HepG2 (cell line): ENCODE data around the gene UTS2R. TPM values are rescaled to one million over a fixed set of nuclear protein-coding genes. Genes with fewer than 3 reads are reported as not detected.
A peak's percentile ranks its signal among the peaks of the same experiment; 100 is the strongest.

Experiments used
- AHR ChIP-seq: IDR thresholded peaks from 2 replicates; pipeline ENCODE4 v1.6.1; 2018; ENCODE audit warnings: missing genetic modification reagents, missing compliant biosample characterization
- FOXA3 ChIP-seq: IDR thresholded peaks from 2 replicates; pipeline ENCODE4 v1.6.1; 2016; ENCODE audit warnings: missing genetic modification reagents, missing compliant biosample characterization
- FOXO1 ChIP-seq: sonication (generic); formaldehyde crosslinking; IDR thresholded peaks from 2 replicates; pipeline ENCODE4 v1.4.0; 2020; ENCODE audit warnings: missing genetic modification reagents
- JARID2 ChIP-seq: sonication (generic); formaldehyde crosslinking; IDR thresholded peaks from 2 replicates; pipeline ENCODE4 v1.8.1; 2023; ENCODE audit warnings: missing genetic modification reagents, inconsistent platforms; ENCODE audit not compliant: insufficient replicate concordance
- KLF11 ChIP-seq: IDR thresholded peaks from 2 replicates; pipeline ENCODE4 v1.6.1; 2016; ENCODE audit warnings: missing compliant biosample characterization
- KLF13 ChIP-seq: sonication (generic); formaldehyde crosslinking; IDR thresholded peaks from 2 replicates; pipeline ENCODE4 v1.4.0; 2020; ENCODE audit warnings: mild to moderate bottlenecking, missing genetic modification reagents
- MAZ ChIP-seq, 2 experiments: sonication (generic) in 1 of 2; formaldehyde crosslinking in 1 of 2; IDR thresholded peaks; 2 replicates each; pipeline versions ENCODE4 v1.5.0 to v1.6.1; 2012 to 2020; ENCODE audit warnings: low read depth in 2 of 2, mild to moderate bottlenecking in 2 of 2, borderline replicate concordance in 1 of 2, improper control_type of control experiment in 1 of 2, low read length in 1 of 2, missing genetic modification reagents in 1 of 2, moderate library complexity in 1 of 2
- MLLT10 ChIP-seq: sonication (generic); formaldehyde crosslinking; IDR thresholded peaks from 2 replicates; pipeline ENCODE4 v1.4.0; 2020; ENCODE audit warnings: missing genetic modification reagents
- MTA3 ChIP-seq: sonication (generic); formaldehyde crosslinking; IDR thresholded peaks from 2 replicates; pipeline ENCODE4 v1.4.0; 2020; ENCODE audit warnings: missing genetic modification reagents
- NCOA2 ChIP-seq: sonication (generic); formaldehyde crosslinking; IDR thresholded peaks from 2 replicates; pipeline ENCODE4 v1.8.0; 2022; ENCODE audit warnings: inconsistent platforms
- NPAS2 ChIP-seq: sonication (generic); formaldehyde crosslinking; IDR thresholded peaks from 2 replicates; pipeline ENCODE4 v1.8.0; 2022; ENCODE audit warnings: mild to moderate bottlenecking, missing genetic modification reagents, borderline replicate concordance
- NR3C1 ChIP-seq: sonication (generic); formaldehyde crosslinking; IDR thresholded peaks from 2 replicates; pipeline ENCODE4 v1.4.0; 2020; ENCODE audit warnings: missing genetic modification reagents
- POGZ ChIP-seq: sonication (generic); formaldehyde crosslinking; IDR thresholded peaks from 2 replicates; pipeline ENCODE4 v1.4.0; 2020; ENCODE audit warnings: mild to moderate bottlenecking, missing genetic modification reagents
- POLR2A ChIP-seq, 2 experiments: IDR thresholded peaks; 2 replicates each; pipeline ENCODE4 v1.6.1; 2011; ENCODE audit warnings: low read depth in 2 of 2, low read length in 2 of 2, mild to moderate bottlenecking in 1 of 2, moderate library complexity in 1 of 2; ENCODE audit not compliant: insufficient read depth in 1 of 2
- RAD51 ChIP-seq: fragments of 450-650 bp; IDR thresholded peaks from 2 replicates; pipeline ENCODE4 v1.6.1; 2016; ENCODE audit warnings: borderline replicate concordance
- SP140L ChIP-seq: sonication (generic); formaldehyde crosslinking; IDR thresholded peaks from 2 replicates; pipeline ENCODE4 v1.4.0; 2020; ENCODE audit warnings: missing genetic modification reagents, borderline replicate concordance
- STAT5B ChIP-seq: sonication (generic); formaldehyde crosslinking; IDR thresholded peaks from 2 replicates; pipeline ENCODE4 v1.4.0; 2020; ENCODE audit warnings: missing genetic modification reagents
- ZFP41 ChIP-seq: sonication (generic); formaldehyde crosslinking; IDR thresholded peaks from 2 replicates; pipeline ENCODE4 v1.4.0; 2020; ENCODE audit warnings: mild to moderate bottlenecking, missing genetic modification reagents, borderline replicate concordance
- ZKSCAN8 ChIP-seq: IDR thresholded peaks from 2 replicates; pipeline ENCODE4 v1.6.1; 2016; ENCODE audit warnings: borderline replicate concordance, missing genetic modification reagents, missing compliant biosample characterization
- ZNF563 ChIP-seq: sonication (generic); formaldehyde crosslinking; IDR thresholded peaks from 2 replicates; pipeline ENCODE4 v1.8.0; 2022; ENCODE audit warnings: mild to moderate bottlenecking, moderate library complexity, missing genetic modification reagents
- ZSCAN29 ChIP-seq: sonication (generic); formaldehyde crosslinking; conservative IDR thresholded peaks from 2 replicates; pipeline ENCODE4 v1.4.0; 2020; ENCODE audit warnings: mild to moderate bottlenecking, missing genetic modification reagents
- polyA plus RNA-seq, 8 experiments: library from polyadenylated mRNA; depleted of rRNA in 3 of 8; stranded (reverse) in 7 of 8; unstranded in 1 of 8; fragments of >200 nt; fragmentation: Illumina TruSeq in 4 of 8; extraction: Trizol in 4 of 8; gene quantifications; 2 replicates each; pipeline versions ENCODE4 v1.2.1 to v1.2.3, GENCODE V29; 2011 to 2016; ENCODE audit warnings: low read depth in 4 of 8, missing spikeins in 1 of 8, mixed read lengths in 1 of 8; ENCODE audit not compliant: insufficient read depth in 1 of 8
- total RNA-seq, 5 experiments: library from RNA; depleted of rRNA; stranded (reverse); fragments of >200 nt; fragmentation: Illumina TruSeq; extraction: Trizol; gene quantifications; 2 replicates each; pipeline ENCODE4 v1.2.3, GENCODE V29; 2016; ENCODE audit warnings: low read depth in 1 of 5
- TF ChIP-seq, protein P1 (sequence below): IDR thresholded peaks from 2 replicates; pipeline ENCODE4 v1.6.1; 2018; ENCODE audit warnings: missing genetic modification reagents, mild to moderate bottlenecking, missing compliant biosample characterization
- TF ChIP-seq, protein P2 (sequence below): sonication (generic); formaldehyde crosslinking; IDR thresholded peaks from 2 replicates; pipeline ENCODE4 v1.5.0; 2020; ENCODE audit warnings: missing genetic modification reagents
- TF ChIP-seq, protein P3 (sequence below): sonication (generic); formaldehyde crosslinking; IDR thresholded peaks from 2 replicates; pipeline ENCODE4 v1.4.0; 2020; ENCODE audit warnings: missing genetic modification reagents
- TF ChIP-seq, protein P4 (sequence below): sonication (generic); formaldehyde crosslinking; IDR thresholded peaks from 2 replicates; pipeline ENCODE4 v1.4.0; 2020; ENCODE audit warnings: mild to moderate bottlenecking, missing genetic modification reagents, borderline replicate concordance
- TF ChIP-seq, protein P5 (sequence below): sonication (generic); formaldehyde crosslinking; IDR thresholded peaks from 2 replicates; pipeline ENCODE4 v1.5.0; 2020; ENCODE audit warnings: mild to moderate bottlenecking, low read depth, missing genetic modification reagents, borderline replicate concordance

Gene UTS2R
- total and polyA plus RNA-seq, 2 of the 13 experiments (the other 11 are each of a cell fraction or from before 2014, with no cell fraction given): 0.13 to 0.15 TPM

DNA sequence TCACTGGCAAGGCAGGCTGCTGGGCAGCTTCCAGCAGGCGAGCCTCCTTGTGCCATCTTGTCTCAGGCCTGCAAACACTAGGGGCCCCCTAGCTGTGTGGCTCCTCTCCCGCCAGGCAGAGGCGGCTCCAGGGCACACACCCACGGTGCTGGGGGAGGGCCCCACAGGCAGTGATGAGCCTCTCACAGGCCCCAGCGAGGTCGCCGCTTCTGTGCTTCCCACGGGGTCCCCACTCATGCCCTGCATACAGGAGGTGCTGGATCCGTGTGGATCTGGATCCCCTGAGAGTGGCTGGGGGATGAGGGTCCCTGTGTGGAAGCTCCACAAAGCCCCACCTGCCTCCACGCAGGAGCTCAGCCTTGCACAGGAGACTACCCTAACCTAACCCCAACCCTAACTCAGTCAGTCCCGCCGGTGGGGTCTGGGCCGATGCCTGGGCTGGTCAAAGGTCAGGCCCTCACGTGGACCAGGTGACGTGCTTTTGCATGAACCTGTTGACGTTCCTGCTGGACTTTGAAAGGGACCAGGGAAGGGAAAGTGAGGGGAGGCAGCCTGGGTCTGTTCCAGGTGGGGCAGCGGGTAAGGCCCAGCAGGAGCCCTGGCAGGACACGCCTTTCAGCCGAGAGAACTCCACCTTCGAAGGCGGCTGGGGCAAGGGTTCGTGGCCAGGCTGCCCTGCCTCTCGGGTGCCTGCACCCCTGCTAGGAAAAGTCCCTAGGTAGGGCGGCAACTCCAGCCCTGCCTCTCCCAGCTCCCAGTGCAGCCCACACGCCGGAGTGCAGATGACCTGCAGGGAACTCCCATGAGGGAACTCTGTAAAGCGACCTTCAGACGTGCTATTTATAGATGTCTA is 43.2 kb upstream of the UTS2R start (continued):
- no peak for TF ChIP-seq NR3C1 (CRISPR knock-in tag)
- TF ChIP-seq, protein P1, sequence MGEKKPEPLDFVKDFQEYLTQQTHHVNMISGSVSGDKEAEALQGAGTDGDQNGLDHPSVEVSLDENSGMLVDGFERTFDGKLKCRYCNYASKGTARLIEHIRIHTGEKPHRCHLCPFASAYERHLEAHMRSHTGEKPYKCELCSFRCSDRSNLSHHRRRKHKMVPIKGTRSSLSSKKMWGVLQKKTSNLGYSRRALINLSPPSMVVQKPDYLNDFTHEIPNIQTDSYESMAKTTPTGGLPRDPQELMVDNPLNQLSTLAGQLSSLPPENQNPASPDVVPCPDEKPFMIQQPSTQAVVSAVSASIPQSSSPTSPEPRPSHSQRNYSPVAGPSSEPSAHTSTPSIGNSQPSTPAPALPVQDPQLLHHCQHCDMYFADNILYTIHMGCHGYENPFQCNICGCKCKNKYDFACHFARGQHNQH (CRISPR knock-in tag): peak; percentile 84
- peak; percentile 99 for TF ChIP-seq NPAS2 (CRISPR knock-in tag)
- peak; percentile 90; the same call in 1 of the 2 replicates for TF ChIP-seq ZNF563 (CRISPR knock-in tag)
- TF ChIP-seq, protein P2, sequence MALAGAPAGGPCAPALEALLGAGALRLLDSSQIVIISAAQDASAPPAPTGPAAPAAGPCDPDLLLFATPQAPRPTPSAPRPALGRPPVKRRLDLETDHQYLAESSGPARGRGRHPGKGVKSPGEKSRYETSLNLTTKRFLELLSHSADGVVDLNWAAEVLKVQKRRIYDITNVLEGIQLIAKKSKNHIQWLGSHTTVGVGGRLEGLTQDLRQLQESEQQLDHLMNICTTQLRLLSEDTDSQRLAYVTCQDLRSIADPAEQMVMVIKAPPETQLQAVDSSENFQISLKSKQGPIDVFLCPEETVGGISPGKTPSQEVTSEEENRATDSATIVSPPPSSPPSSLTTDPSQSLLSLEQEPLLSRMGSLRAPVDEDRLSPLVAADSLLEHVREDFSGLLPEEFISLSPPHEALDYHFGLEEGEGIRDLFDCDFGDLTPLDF (CRISPR knock-in tag): 0 out of 2 replicates have a peak, but pooled peaks have one; percentile 38
- TF ChIP-seq MLLT10 (CRISPR knock-in tag): no peak
- TF ChIP-seq RAD51: no peak
- peak; percentile 79 for TF ChIP-seq POGZ (CRISPR knock-in tag)
- TF ChIP-seq ZKSCAN8 (CRISPR knock-in tag): peak; percentile 87
- peak in 1 of 2 experiments; percentile 78; a peak in 2 of 4 replicates for TF ChIP-seq POLR2A (IDR thresholded peaks at IDR 0.05; ENCODE audit: insufficient read depth in 1 of 2, low read depth in 2 of 2, low read length in 2 of 2)
- TF ChIP-seq STAT5B (CRISPR knock-in tag): peak; percentile 82
- no peak for TF ChIP-seq ZFP41 (CRISPR knock-in tag)
- TF ChIP-seq KLF11 (CRISPR knock-in tag): peak; percentile 53; the same call in 1 of the 2 replicates
- TF ChIP-seq, protein P3, sequence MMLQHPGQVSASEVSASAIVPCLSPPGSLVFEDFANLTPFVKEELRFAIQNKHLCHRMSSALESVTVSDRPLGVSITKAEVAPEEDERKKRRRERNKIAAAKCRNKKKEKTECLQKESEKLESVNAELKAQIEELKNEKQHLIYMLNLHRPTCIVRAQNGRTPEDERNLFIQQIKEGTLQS (CRISPR knock-in tag): no peak
- no peak for TF ChIP-seq KLF13 (CRISPR knock-in tag)
- TF ChIP-seq ZSCAN29 (CRISPR knock-in tag): peak; percentile 85
- no peak for TF ChIP-seq MAZ (IDR thresholded peaks at IDR 0.05; ENCODE audit: borderline replicate concordance, low read depth, low read length)
- TF ChIP-seq MAZ (CRISPR knock-in tag; IDR thresholded peaks at IDR 0.05; ENCODE audit: low read depth): peak; percentile 80
- TF ChIP-seq JARID2 (CRISPR knock-in tag): no peak
- TF ChIP-seq FOXA3 (CRISPR knock-in tag): peak; percentile 86
- TF ChIP-seq SP140L: 0 out of 2 replicates have a peak, but pooled peaks have one; percentile 22
- peak; percentile 99 for TF ChIP-seq FOXO1 (CRISPR knock-in tag)
- TF ChIP-seq NCOA2: peak; percentile 89
- TF ChIP-seq AHR: peak; percentile 74; the same call in 1 of the 2 replicates
- TF ChIP-seq, protein P4, sequence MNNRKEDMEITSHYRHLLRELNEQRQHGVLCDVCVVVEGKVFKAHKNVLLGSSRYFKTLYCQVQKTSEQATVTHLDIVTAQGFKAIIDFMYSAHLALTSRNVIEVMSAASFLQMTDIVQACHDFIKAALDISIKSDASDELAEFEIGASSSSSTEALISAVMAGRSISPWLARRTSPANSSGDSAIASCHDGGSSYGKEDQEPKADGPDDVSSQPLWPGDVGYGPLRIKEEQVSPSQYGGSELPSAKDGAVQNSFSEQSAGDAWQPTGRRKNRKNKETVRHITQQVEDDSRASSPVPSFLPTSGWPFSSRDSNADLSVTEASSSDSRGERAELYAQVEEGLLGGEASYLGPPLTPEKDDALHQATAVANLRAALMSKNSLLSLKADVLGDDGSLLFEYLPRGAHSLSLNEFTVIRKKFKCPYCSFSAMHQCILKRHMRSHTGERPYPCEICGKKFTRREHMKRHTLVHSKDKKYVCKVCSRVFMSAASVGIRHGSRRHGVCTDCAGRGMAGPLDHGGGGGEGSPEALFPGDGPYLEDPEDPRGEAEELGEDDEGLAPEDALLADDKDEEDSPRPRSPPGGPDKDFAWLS (CRISPR knock-in tag): 0 out of 2 replicates have a peak, but pooled peaks have one; percentile 59
- TF ChIP-seq MTA3 (CRISPR knock-in tag): no peak
- TF ChIP-seq, protein P5, sequence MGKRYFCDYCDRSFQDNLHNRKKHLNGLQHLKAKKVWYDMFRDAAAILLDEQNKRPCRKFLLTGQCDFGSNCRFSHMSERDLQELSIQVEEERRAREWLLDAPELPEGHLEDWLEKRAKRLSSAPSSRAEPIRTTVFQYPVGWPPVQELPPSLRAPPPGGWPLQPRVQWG (CRISPR knock-in tag): no peak
